OCI-LY1 (cell line): ENCODE measurements around the gene PKMYT1.
"Not testable (repeated sequence)": the region's sequence is repeated elsewhere in the genome, so short reads cannot be mapped to it uniquely, and the experiment has no call there.

Source experiments
- H2AFZ ChIP-seq: fragments of 200-600 bp; sonication (generic), shearing (Covaris generic); 2 replicates; pipeline ENCODE4 v1.6.0; 2014; ENCODE audit warnings: antibody characterized with exemption, mild to moderate bottlenecking, low read length
- H3F3A ChIP-seq: fragments of 200-600 bp; sonication (generic), shearing (Covaris generic); 2 replicates; pipeline ENCODE4 v1.6.0; 2014; ENCODE audit warnings: mild to moderate bottlenecking, antibody characterized with exemption, low read length, moderate library complexity; ENCODE audit not compliant: insufficient read depth
- H3K27ac ChIP-seq: fragments of 200-600 bp; sonication (generic); 2 replicates; pipeline ENCODE4 v1.5.1; 2014; ENCODE audit warnings: low read length, mixed run types, mild to moderate bottlenecking, low read depth; ENCODE audit not compliant: poor library complexity, severe bottlenecking
- H3K27me3 ChIP-seq: fragments of 200-600 bp; sonication (generic); 2 replicates; pipeline ENCODE4 v1.6.0; 2014; ENCODE audit warnings: antibody characterized with exemption, mild to moderate bottlenecking, low read length, moderate library complexity; ENCODE audit not compliant: insufficient read depth
- H3K36me3 ChIP-seq: fragments of 200-600 bp; sonication (generic); 2 replicates; pipeline ENCODE4 v1.6.1; 2014; ENCODE audit warnings: mild to moderate bottlenecking, antibody characterized with exemption, low read length, moderate library complexity, mixed read lengths; ENCODE audit not compliant: insufficient read depth
- H3K4me1 ChIP-seq: fragments of 200-600 bp; sonication (generic); 2 replicates; pipeline ENCODE4 v1.5.1; 2014; ENCODE audit warnings: mild to moderate bottlenecking, low read length, moderate library complexity; ENCODE audit not compliant: insufficient read depth, severe bottlenecking
- H3K4me2 ChIP-seq: fragments of 200-600 bp; sonication (generic), shearing (Covaris generic); 2 replicates; pipeline ENCODE4 v1.6.1; 2014; ENCODE audit warnings: low read length
- H3K4me3 ChIP-seq: fragments of 200-600 bp; sonication (generic); 2 replicates; pipeline ENCODE4 v1.5.1; 2014; ENCODE audit warnings: low read length, low read depth, mild to moderate bottlenecking, mixed read lengths; ENCODE audit not compliant: poor library complexity, severe bottlenecking
- H3K79me2 ChIP-seq: fragments of 200-600 bp; shearing (Covaris generic); 2 replicates; pipeline ENCODE4 v1.6.1; 2016; ENCODE audit warnings: mixed run types, low read length, mixed read lengths; ENCODE audit not compliant: insufficient read depth
- H3K9ac ChIP-seq: fragments of 200-600 bp; sonication (generic), shearing (Covaris generic); 2 replicates; pipeline ENCODE4 v1.6.1; 2014; ENCODE audit warnings: mild to moderate bottlenecking, low read length, mixed read lengths
- H3K9me2 ChIP-seq: fragments of 200-600 bp; sonication (generic), shearing (Covaris generic); 2 replicates; pipeline ENCODE4 v1.6.1; 2014; ENCODE audit warnings: low read depth, mild to moderate bottlenecking, low read length, mixed read lengths
- H3K9me3 ChIP-seq: fragments of 200-600 bp; shearing (Covaris generic); 2 replicates; pipeline ENCODE4 v1.6.1; 2014; ENCODE audit warnings: low read length, mixed read lengths
- H4K20me1 ChIP-seq: fragments of 200-600 bp; sonication (generic), shearing (Covaris generic); 2 replicates; pipeline ENCODE4 v1.6.0; 2016; ENCODE audit warnings: mild to moderate bottlenecking, low read length; ENCODE audit not compliant: insufficient read depth
- CTCF ChIP-seq: fragments of 200-600 bp; sonication (generic), shearing (Covaris generic); IDR thresholded peaks from 2 replicates; pipeline ENCODE4 v1.5.1; 2017; ENCODE audit warnings: mild to moderate bottlenecking, antibody characterized with exemption, low read length, moderate library complexity, mixed read lengths
- EZH2 ChIP-seq: fragments of 200-600 bp; sonication (generic), shearing (Covaris generic); IDR thresholded peaks from 2 replicates; pipeline ENCODE4 v1.8.0; 2017; ENCODE audit warnings: borderline replicate concordance, mixed run types, mild to moderate bottlenecking, antibody characterized with exemption, low read length, moderate library complexity, mixed read lengths

PKMYT1 gene

GRCh38 chr16:2949705-2950352 lies 30.4 kb downstream of the PKMYT1 start:
- no peaks in the 10 kb centered on the region for H3F3A ChIP-seq
- no peaks in the 10 kb centered on the region; the same call in 1 of the 2 replicates for H3K27me3 ChIP-seq
- H3K4me1 ChIP-seq, result peaks cover 16% of the 10 kb centered on the region
- no peak overlapping the region for H3K9ac ChIP-seq
- peaks cover 4% of the 10 kb centered on the region for H3K36me3 ChIP-seq
- H4K20me1 ChIP-seq, result no peaks in the 10 kb centered on the region
- no peaks in the 10 kb centered on the region for H3K79me2 ChIP-seq
- no peaks in the 10 kb centered on the region for H3K9me2 ChIP-seq
- no peak overlapping the region for H3K27ac ChIP-seq
- H3K9me3 ChIP-seq, result no peaks in the 10 kb centered on the region
- TF ChIP-seq CTCF (no peak), EZH2 (no peak)
- no peak overlapping the region for H3K4me3 ChIP-seq
- H3K4me2 ChIP-seq, result no peak overlapping the region
- no peak overlapping the region for H2AFZ ChIP-seq

- Histone ChIP-seq H3K4me3 (no peak overlapping the region), H3F3A (no peaks in the 10 kb centered on the region), H3K27me3 (no peaks in the 10 kb centered on the region), H3K9me2 (no peaks in the 10 kb centered on the region), H3K4me2 (no peak overlapping the region), H3K9me3 (no peaks in the 10 kb centered on the region), H4K20me1 (no peaks in the 10 kb centered on the region), H3K36me3 (peaks cover 4% of the 10 kb centered on the region), H2AFZ (no peak overlapping the region), H3K79me2 (no peaks in the 10 kb centered on the region), H3K9ac (no peak overlapping the region), H3K4me1 (peaks cover 9% of the 10 kb centered on the region), H3K27ac (no peak overlapping the region)
- TF ChIP-seq CTCF (no peak), EZH2 (no peak)
Observed at GRCh38 chr16:2948807-2949704, 31.2 kb downstream of the PKMYT1 start.

GRCh38 chr16:2946649-2947048 lies 33.6 kb downstream of the PKMYT1 start:
- H3K4me1 ChIP-seq, result no peaks in the 10 kb centered on the region
- H3K4me2 ChIP-seq, result no peak overlapping the region
- no peak overlapping the region for H3K4me3 ChIP-seq
- no peak for TF ChIP-seq EZH2
- TF ChIP-seq CTCF, result no peak
- H3K79me2 ChIP-seq, result no peaks in the 10 kb centered on the region
- no peak overlapping the region for H3K9ac ChIP-seq
- no peaks in the 10 kb centered on the region for H3K9me3 ChIP-seq
- no peak overlapping the region for H2AFZ ChIP-seq
- H3F3A ChIP-seq, result no peaks in the 10 kb centered on the region
- no peak overlapping the region for H3K27ac ChIP-seq
- H4K20me1 ChIP-seq, result no peaks in the 10 kb centered on the region
- H3K27me3 ChIP-seq, result no peaks in the 10 kb centered on the region
- no peaks in the 10 kb centered on the region for H3K9me2 ChIP-seq
- H3K36me3 ChIP-seq, result peaks cover 15% of the 10 kb centered on the region

GRCh38 chr16:2943716-2944115 lies 36.5 kb downstream of the PKMYT1 start:
- H3F3A ChIP-seq, H2AFZ ChIP-seq, H3K9me3 ChIP-seq, H3K4me3 ChIP-seq, H3K4me1 ChIP-seq, H3K9ac ChIP-seq, H3K9me2 ChIP-seq, H4K20me1 ChIP-seq, H3K27ac ChIP-seq, H3K4me2 ChIP-seq, H3K27me3 ChIP-seq, H3K79me2 ChIP-seq: not testable (repeated sequence)
- peaks cover 37% of the 10 kb centered on the region for H3K36me3 ChIP-seq
